HG03103 (cell line): ENCODE measurements around the gene AIFM1.

Source experiments
- ATAC-seq: cut with Tn5 transposase; IDR thresholded peaks from one replicate; pipeline ENCODE4 v1.9.1; 2021; ENCODE audit warnings: low read depth; ENCODE audit not compliant: unreplicated experiment

The AIFM1 gene

GRCh38 chrX:130097507-130098209, 68.0 kb downstream of the AIFM1 start:
- ATAC-seq: no peak

GRCh38 chrX:130095249-130096030, 70.2 kb downstream of the AIFM1 start:
- no peak for ATAC-seq

GRCh38 chrX:130094696-130095095, 70.9 kb downstream of the AIFM1 start:
- no peak for ATAC-seq

- no peak for ATAC-seq
Measured at GRCh38 chrX:130093271-130093670, 72.4 kb downstream of the AIFM1 start.

DNA sequence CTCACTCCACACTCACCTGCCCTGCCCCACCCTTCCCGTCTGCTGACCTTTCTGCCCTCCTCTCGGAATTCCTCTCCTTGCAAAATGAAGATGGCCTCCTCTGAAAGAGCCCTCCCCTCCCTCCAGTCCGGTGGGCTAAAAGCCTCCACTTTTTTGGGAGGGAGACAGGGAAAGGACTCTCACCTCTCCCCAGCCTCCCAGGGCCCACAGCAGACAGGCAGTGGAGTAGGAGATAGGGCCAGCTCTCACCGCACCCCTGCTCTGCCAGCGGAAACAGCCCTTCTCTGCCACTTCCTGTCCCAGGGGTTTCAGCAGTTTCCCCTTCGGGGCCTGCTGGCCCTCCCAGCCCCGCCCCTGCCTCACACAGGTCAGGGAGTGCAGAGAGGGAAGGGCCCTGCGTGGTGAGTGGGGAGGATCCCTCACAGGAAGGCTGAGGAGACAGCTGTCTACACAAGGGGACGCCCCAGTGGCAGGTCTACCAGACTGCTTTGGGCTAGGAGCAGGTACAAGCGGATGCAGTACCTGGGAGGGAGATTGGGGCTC, 73.6 kb downstream of the AIFM1 start:
- ATAC-seq: peak; percentile 99

DNA sequence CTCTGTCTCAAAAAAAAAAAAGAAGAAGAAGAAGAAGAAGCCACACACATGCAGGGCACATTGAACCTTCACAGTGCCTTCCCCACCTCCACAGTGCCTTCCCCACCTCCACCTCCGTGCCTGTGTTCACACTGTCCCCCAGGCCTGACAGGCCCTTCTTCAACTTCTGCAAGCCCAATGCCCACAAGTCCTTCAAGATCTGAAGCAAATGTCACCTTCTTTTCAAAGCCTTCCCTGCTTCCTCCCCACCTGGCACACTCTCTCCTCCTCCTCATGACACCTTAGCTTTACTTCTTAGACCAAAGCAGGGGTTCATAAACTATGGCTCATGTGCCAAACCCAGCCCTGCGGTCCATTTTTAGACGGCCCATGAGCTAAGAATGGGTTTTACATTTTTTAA, 75.3 kb downstream of the AIFM1 start:
- no peak for ATAC-seq

DNA sequence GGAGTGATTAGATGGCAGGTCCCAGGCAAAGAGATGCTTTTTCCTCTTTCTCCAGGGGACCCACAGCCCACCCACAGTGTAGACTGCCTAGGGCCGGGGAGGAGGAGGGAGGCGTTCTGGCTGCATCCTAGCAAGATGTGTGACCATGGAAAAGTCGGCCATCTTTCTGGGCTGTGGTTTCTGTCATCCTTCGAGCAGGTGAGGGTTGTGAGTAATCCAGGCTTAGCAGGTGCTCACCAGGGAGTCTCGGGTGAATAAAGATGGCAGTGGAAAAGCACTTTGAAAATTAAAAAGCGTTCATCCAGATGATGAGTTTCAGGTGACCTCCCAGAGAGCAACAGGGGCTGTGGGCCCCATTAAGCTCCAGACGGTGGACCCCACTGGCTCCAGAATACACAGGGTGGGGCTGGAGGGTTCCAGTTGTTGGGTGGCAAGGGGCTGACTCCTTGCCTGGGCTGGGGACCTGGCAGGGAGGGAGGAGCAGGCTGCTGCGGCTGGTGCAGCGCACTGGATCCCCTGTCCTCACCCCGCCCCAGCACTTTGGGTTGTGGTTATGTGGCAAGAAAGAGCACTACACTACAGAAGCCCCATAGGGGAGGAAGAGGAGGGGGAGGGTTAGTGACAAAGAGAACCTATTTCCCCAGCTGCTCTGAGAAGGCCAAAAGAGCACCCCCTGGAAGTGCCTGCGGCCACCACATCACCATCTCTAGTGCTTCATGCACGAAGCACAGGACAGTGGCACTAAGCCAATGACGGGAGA, 79.0 kb downstream of the AIFM1 start:
- no peak for ATAC-seq

GRCh38 chrX:130085551-130086446, 79.8 kb downstream of the AIFM1 start:
- ATAC-seq: no peak

GRCh38 chrX:130084631-130085237, 80.9 kb downstream of the AIFM1 start:
- peak; percentile 32 for ATAC-seq

GRCh38 chrX:130083656-130084382, 81.8 kb downstream of the AIFM1 start:
- ATAC-seq: no peak

GRCh38 chrX:130083107-130083490, 82.5 kb downstream of the AIFM1 start:
- ATAC-seq: no peak

DNA sequence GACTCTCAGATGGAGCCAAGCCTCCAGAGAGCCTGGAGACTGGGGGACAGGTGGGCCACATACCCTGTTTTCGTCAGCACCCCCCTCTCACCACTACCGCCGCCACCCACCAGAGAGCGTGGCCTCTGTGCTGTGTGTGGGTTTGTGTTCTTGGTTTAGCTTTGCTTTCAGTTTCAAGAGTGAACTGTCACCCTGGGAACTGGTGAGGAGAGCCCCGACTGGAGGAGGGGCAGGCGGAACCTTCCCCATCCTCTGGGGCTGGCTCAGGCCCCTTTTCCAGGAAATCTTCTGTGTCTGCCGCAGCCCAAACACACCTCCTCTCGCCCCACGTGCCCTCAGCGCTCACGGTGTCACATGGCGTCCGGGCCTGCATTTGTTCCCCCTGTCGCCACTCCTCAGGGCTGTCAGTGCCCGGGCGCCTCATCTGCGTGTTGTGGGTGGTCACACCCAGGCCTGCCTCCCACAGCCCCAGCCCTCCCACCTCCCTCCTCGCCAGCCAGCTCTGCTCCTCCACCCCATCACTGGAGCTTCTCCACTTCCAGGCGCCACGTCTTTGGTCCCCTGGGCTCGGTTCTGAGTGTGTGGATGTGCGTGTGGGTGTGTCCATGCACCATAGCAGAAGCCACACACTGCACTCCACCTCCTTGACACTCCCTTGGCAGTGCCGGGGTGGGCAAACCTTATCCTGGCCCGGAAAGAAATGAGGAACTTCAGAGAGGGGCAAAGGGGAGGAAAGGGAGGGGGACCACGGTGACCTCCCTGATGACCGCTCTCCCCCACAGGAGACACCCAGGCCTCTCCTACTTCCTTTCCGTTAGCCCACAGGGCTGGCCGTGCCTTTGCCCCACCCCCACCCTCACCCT, 83.2 kb downstream of the AIFM1 start:
- ATAC-seq: peak; percentile 40

DNA sequence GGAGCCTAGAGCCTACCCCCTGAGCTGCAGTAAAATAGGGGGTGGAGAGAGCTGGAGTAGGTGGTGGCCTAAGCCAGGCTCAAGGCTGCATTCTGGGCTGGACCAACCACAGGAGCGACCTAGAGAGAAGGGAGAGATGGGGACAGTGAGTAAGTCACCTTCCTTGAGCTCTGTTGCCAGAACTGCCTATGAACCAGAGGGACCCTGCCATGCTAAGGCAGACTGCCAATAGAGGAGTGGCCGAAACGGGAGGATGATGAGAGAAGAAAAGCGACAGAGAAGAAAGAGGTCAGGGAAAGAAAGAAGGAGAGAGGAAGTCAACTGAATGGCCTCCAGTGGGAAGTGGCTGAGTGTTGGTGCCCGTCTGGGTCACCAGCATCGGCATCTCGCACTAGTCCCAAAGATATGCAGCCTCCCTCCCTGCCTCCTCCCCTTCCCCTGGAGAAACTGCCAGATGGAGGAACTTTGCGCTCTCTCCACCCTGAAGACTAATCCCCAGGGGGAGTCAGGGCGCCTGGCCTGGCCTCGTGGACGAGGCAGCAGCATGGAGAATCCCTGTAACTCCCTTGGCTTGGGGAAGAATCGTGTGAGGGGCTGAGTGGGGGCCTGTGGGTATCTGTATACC, 84.1 kb downstream of the AIFM1 start:
- no peak for ATAC-seq

DNA sequence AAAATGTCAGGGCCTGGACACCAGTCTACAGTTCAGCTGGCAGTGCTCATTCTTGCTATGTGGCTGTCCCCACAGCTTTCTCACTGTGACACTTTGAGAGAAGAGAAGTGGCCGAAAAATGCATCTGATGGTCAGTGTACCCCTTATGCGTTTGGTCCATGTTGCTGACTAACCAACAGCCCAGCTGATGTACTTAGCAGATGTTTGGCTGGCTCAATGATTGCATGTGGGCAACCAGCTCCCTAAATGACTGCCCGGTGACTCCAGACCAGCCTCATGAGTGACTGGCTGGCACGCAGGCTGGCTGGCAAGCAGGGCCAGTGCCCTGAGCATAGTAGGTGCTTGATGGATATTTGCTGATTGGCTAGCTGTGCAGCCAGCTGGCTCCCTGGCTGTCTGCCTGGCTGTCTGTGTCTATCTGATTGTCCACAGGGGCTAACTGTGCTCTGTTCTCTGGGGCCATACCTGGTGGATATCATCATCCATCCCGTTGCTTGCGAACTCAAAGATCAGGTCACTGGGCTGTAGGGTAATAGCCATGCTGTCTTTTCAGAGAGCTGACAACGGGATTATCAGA, 84.8 kb downstream of the AIFM1 start:
- no peak for ATAC-seq

DNA sequence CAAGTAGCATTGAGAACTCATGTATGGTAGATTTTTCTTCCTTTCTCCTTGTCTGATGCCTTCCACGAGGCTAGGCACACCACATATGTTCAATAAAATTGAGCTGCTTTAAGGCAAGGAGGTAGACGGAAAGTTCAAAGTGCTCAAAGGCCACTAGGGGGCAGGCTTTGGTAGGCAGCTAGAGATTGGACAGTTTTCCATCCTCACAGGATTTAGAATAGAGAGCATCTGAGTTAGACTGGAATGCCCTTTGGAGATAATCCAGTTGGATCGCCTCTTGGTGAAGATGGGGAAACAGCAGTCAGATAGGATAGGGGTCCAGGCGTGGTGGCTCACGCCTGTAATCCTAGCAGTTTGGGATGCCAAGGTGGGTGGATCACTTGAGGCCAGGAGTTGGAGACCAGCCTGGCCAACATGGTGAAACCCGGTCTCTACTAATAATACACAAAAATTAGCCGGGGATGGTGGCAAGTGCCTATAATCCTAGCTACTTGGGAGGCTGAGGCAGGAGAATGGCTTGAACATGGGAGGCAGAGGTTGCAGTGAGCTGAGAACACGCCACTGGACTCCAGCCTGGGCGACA, 85.7 kb downstream of the AIFM1 start:
- ATAC-seq: no peak
